Endodermal cell (in vitro differentiated cells): ENCODE data around the gene AHDC1. TPM values are rescaled to one million over a fixed set of nuclear protein-coding genes. Genes with fewer than 3 reads are reported as not detected.

Experiments
- DNase-seq: peaks from one replicate; pipeline ENCODE4 v3.0.0-alpha.2; 2017
- H3K27ac ChIP-seq: 2 replicates; pipeline ENCODE4 v1.5.1; 2013; ENCODE audit warnings: mild to moderate bottlenecking, low read depth, low read length, moderate library complexity
- H3K27me3 ChIP-seq: 2 replicates; pipeline ENCODE4 v1.6.1; 2013; ENCODE audit warnings: mild to moderate bottlenecking, low read length, moderate library complexity; ENCODE audit not compliant: insufficient read depth, control insufficient read depth, poor library complexity, severe bottlenecking
- H3K36me3 ChIP-seq: 2 replicates; pipeline ENCODE4 v1.7.0; 2013; ENCODE audit warnings: mild to moderate bottlenecking, low read length, moderate library complexity; ENCODE audit not compliant: control insufficient read depth, insufficient read depth
- H3K4me1 ChIP-seq: one replicate; pipeline ENCODE4 v1.7.0; 2013; ENCODE audit warnings: low read length; ENCODE audit not compliant: control insufficient read depth, insufficient read depth
- H3K4me3 ChIP-seq: 2 replicates; pipeline ENCODE4 v1.5.1; 2013; ENCODE audit warnings: mild to moderate bottlenecking, low read length, moderate library complexity
- H3K9ac ChIP-seq: 2 replicates; pipeline ENCODE4 v1.6.1; 2013; ENCODE audit warnings: mild to moderate bottlenecking, low read length, moderate library complexity; ENCODE audit not compliant: poor library complexity, severe bottlenecking; ENCODE audit errors: extremely low read depth
- H3K9me3 ChIP-seq: 2 replicates; pipeline ENCODE4 v1.6.1; 2013; ENCODE audit warnings: mild to moderate bottlenecking, low read length, moderate library complexity; ENCODE audit not compliant: control insufficient read depth
- H3K27ac Mint-ChIP-seq: 2 replicates; pipeline ENCODE4 v1.8.0; 2020; ENCODE audit warnings: mixed read lengths
- H3K27me3 Mint-ChIP-seq: 2 replicates; pipeline ENCODE4 v1.8.0; 2021; ENCODE audit warnings: mild to moderate bottlenecking, mixed read lengths; ENCODE audit not compliant: insufficient read depth
- H3K36me3 Mint-ChIP-seq: 2 replicates; pipeline ENCODE4 v1.8.0; 2020; ENCODE audit warnings: low read depth, mixed read lengths
- H3K4me1 Mint-ChIP-seq: 2 replicates; pipeline ENCODE4 v1.8.0; 2020; ENCODE audit warnings: mixed read lengths
- H3K4me3 Mint-ChIP-seq: 2 replicates; pipeline ENCODE4 v1.8.0; 2020; ENCODE audit warnings: mild to moderate bottlenecking, moderate library complexity, mixed read lengths
- H3K9me3 Mint-ChIP-seq: 2 replicates; pipeline ENCODE4 v1.8.0; 2020; ENCODE audit warnings: mild to moderate bottlenecking, mixed read lengths
- WGBS, 2 experiments: methylation state at CpG; one replicate each; pipeline versions ENCODE4 v1.1.5 to v1.1.7; 2013; ENCODE audit warnings: missing lambda C conversion rate in 2 of 2, mixed read lengths in 1 of 2; ENCODE audit not compliant: insufficient coverage in 1 of 2, insufficient read length in 1 of 2; 5-methylcytosine and 5-hydroxymethylcytosine counted together
- total RNA-seq, 2 donors: library from RNA; stranded (reverse); fragmentation: NEBNext Ultra II Directional in 1 of 2; extraction: Animal tissue kit (Norgen Biotek cat#: 25700) in 1 of 2; gene quantifications; 2 replicates in 1 of 2; 3 replicates in 1 of 2; pipeline ENCODE4 v1.2.1, GENCODE V29; 2021
- TF ChIP-seq, protein P1 (sequence below): fragments of 200-600 bp; sonication (generic); conservative IDR thresholded peaks from 2 replicates; pipeline ENCODE4 v1.5.0; 2021; ENCODE audit warnings: antibody characterized with exemption, mild to moderate bottlenecking

AHDC1 gene
- total RNA-seq, 2 donors from 2014 or later, result 39.3 to 41.2 TPM

DNA sequence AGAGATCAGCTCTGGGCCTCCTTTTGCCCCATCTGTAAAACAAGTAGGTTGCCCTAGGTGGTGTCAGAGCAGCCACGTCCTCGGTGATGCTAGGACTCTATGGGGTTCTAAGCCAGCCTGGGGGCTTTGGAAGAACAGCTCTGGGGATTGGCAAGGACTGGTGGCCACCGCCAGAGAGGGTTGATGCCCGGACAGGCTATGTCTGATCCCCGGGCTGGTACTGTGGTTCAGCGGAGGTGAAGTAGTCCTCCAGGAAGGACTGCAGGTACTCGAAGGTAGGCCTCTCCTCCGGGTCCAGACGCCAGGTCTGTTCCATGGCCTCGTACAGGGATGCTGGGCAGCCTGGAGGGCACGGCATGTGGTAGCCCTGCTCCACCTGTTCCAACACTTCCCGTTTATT, 8.8 kb upstream of the AHDC1 start:
- WGBS, 2 experiments, result 87 to 91% methylated on average over 12 of the region's 12 CpGs
- Histone ChIP-seq H3K9me3 (no peaks in the 10 kb centered on the region), H3K4me3 (no peak overlapping the region), H3K4me1 (no peaks in the 10 kb centered on the region), H3K27ac (no peak overlapping the region), H3K27me3 (peaks cover 4% of the 10 kb centered on the region), H3K9ac (no peak overlapping the region), H3K36me3 (no peaks in the 10 kb centered on the region)
- Mint-ChIP-seq H3K4me3 (no peak overlapping the region), H3K36me3 (no peaks in the 10 kb centered on the region), H3K27ac (no peak overlapping the region), H3K9me3 (no peaks in the 10 kb centered on the region), H3K27me3 (peaks cover 8% of the 10 kb centered on the region), H3K4me1 (peaks cover 5% of the 10 kb centered on the region)
- DNase-seq, result no peak
- TF ChIP-seq, protein P1, sequence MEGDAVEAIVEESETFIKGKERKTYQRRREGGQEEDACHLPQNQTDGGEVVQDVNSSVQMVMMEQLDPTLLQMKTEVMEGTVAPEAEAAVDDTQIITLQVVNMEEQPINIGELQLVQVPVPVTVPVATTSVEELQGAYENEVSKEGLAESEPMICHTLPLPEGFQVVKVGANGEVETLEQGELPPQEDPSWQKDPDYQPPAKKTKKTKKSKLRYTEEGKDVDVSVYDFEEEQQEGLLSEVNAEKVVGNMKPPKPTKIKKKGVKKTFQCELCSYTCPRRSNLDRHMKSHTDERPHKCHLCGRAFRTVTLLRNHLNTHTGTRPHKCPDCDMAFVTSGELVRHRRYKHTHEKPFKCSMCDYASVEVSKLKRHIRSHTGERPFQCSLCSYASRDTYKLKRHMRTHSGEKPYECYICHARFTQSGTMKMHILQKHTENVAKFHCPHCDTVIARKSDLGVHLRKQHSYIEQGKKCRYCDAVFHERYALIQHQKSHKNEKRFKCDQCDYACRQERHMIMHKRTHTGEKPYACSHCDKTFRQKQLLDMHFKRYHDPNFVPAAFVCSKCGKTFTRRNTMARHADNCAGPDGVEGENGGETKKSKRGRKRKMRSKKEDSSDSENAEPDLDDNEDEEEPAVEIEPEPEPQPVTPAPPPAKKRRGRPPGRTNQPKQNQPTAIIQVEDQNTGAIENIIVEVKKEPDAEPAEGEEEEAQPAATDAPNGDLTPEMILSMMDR, result no peak

DNA sequence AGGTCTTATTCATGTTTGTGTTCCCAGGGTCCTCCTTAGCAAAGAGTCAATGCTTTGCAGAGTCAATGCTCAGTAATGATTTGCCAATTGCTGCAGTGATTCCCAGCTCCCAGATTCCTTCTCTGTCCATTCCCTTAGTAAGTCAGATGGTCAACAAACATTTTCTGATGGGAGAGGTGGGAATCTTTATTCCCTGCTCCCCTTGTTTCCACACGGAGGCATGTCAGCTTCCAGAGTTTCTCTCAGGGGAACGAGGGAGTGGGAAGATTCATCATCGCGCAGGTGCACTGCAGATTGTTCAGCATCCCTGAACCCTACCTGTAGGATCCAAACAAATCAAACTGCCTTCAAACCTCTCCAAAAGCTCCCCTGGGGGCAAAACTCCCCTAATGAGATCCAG, 7.5 kb upstream of the AHDC1 start:
- no peak for DNase-seq
- Histone ChIP-seq H3K27ac (no peak overlapping the region), H3K9ac (no peak overlapping the region), H3K4me3 (no peak overlapping the region), H3K9me3 (no peaks in the 10 kb centered on the region), H3K27me3 (peaks cover 4% of the 10 kb centered on the region), H3K36me3 (no peaks in the 10 kb centered on the region), H3K4me1 (peaks cover 4% of the 10 kb centered on the region)
- Mint-ChIP-seq H3K4me1 (peaks cover 17% of the 10 kb centered on the region), H3K4me3 (no peak overlapping the region), H3K9me3 (no peaks in the 10 kb centered on the region), H3K27ac (no peak overlapping the region), H3K36me3 (no peaks in the 10 kb centered on the region), H3K27me3 (peaks cover 7% of the 10 kb centered on the region)
- TF ChIP-seq, protein P1, result no peak
- 87 to 90% methylated on average over 4 of the region's 4 CpGs for WGBS, 2 experiments

DNA sequence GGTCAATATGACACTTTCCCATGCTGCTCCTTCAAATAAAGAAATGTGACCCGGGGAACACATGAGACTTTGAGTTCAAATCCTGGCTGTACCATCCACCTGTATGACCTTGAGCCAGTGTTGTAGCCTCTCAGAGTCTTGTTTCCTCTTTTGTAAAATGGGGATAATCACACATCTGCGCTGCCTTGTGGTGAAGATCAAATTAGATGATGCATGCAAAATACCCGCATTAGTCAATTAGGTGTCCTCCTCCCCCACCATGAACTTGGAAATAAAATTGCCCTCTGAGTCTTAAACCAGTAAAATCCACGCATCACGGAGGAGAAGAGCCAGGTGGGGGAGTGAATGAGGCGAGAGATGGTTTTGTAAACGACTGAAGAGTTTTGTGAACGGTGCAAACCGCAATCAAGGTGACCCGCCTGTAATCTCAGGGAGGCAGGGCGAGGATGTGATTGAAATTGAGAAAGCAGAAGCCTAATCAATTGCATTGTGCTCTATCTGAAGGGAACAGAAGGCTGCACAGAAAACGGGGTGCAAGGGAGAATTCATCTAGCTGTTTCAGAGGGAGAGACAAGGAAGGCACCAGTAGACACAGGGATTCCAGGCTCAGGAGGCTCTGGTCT, 5.8 kb upstream of the AHDC1 start:
- no peak for DNase-seq
- Mint-ChIP-seq H3K4me1 (peaks cover 30% of the 10 kb centered on the region), H3K9me3 (no peaks in the 10 kb centered on the region), H3K4me3 (no peak overlapping the region), H3K27me3 (no peaks in the 10 kb centered on the region), H3K36me3 (no peaks in the 10 kb centered on the region), H3K27ac (no peak overlapping the region)
- Histone ChIP-seq H3K36me3 (no peaks in the 10 kb centered on the region), H3K4me3 (no peak overlapping the region), H3K9ac (no peak overlapping the region), H3K9me3 (no peaks in the 10 kb centered on the region), H3K27ac (no peak overlapping the region), H3K27me3 (no peaks in the 10 kb centered on the region), H3K4me1 (peaks cover 8% of the 10 kb centered on the region)
- TF ChIP-seq, protein P1, result no peak
- WGBS, 2 experiments, result 79 to 83% methylated on average over 12 of the region's 12 CpGs
